Measurements from ENCODE around the gene GPAT3. TPM values are rescaled to one million over a fixed set of nuclear protein-coding genes. Genes with fewer than 3 reads are reported as not detected.

GPAT3 gene
- total RNA-seq, 1 experiment from 2014 or later, result 4.4 TPM

DNA sequence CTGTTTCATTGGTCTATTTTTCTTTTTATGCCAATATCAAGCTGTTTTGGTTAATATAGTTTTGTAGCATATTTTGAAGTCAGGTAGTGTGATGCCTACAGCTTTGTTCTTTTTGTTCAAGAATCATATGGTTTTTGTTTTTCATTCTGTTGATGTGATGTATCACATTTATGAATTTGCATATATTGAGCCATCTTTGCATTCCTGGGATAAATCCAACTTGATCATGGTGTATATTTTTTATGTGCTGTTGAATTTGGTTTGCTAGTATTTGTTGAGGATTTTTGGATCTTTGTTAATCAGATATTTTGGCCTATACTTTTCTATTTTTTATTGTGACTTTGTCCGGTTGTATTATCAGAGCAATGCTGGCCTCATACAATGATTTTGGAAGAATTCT is 74.8 kb downstream of the GPAT3 start:
- TF ChIP-seq, protein P1, sequence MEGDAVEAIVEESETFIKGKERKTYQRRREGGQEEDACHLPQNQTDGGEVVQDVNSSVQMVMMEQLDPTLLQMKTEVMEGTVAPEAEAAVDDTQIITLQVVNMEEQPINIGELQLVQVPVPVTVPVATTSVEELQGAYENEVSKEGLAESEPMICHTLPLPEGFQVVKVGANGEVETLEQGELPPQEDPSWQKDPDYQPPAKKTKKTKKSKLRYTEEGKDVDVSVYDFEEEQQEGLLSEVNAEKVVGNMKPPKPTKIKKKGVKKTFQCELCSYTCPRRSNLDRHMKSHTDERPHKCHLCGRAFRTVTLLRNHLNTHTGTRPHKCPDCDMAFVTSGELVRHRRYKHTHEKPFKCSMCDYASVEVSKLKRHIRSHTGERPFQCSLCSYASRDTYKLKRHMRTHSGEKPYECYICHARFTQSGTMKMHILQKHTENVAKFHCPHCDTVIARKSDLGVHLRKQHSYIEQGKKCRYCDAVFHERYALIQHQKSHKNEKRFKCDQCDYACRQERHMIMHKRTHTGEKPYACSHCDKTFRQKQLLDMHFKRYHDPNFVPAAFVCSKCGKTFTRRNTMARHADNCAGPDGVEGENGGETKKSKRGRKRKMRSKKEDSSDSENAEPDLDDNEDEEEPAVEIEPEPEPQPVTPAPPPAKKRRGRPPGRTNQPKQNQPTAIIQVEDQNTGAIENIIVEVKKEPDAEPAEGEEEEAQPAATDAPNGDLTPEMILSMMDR (IDR thresholded peaks at IDR 0.05; ENCODE audit: unreplicated experiment), result no peak
- intact Hi-C loops (cut with micrococcal nuclease; ENCODE audit: unreplicated experiment), result no loop called here
- H3K36me3 Mint-ChIP-seq (ENCODE audit: insufficient read depth, unreplicated experiment), result no peaks in the 10 kb centered on the region
- H3K9me3 Mint-ChIP-seq (ENCODE audit: low read depth, unreplicated experiment), result peaks cover 12% of the 10 kb centered on the region
- H3K4me3 Mint-ChIP-seq (ENCODE audit: low read depth, unreplicated experiment), result no peak overlapping the region
- H3K4me1 Mint-ChIP-seq (ENCODE audit: low read depth, unreplicated experiment), result no peaks in the 10 kb centered on the region
- H3K27ac Mint-ChIP-seq (ENCODE audit: unreplicated experiment), result no peak overlapping the region
- no TSS peak for BruUV-seq (replicated peaks)
- H3K27me3 Mint-ChIP-seq (ENCODE audit: unreplicated experiment), result no peaks in the 10 kb centered on the region
- DNase-seq, result no peak
- CTCF ChIA-PET, result no interaction called here

DNA sequence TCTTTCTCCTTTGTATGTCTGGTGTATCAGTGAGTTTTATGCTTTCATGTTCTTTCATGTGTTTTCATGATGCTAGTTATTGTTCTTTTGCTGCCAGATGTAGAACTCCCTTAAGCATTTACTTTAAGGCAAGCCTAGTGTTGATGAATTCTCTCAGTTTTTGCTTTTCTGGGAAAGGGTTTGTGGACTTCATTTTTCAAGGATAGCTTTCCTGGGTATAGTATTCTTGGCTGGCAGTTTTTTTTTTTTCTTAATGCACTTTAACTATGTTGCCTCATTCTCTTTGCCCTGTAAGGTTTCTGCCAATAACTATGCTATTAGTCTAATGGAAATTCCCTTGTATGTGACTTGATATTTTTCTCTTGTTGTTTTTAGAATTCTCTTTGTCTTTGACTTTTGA is 77.1 kb downstream of the GPAT3 start:
- Mint-ChIP-seq H3K36me3 (ENCODE audit: insufficient read depth, unreplicated experiment) (no peaks in the 10 kb centered on the region), H3K27me3 (ENCODE audit: unreplicated experiment) (no peaks in the 10 kb centered on the region), H3K4me3 (ENCODE audit: low read depth, unreplicated experiment) (no peak overlapping the region), H3K27ac (ENCODE audit: unreplicated experiment) (no peak overlapping the region), H3K4me1 (ENCODE audit: low read depth, unreplicated experiment) (peaks cover 10% of the 10 kb centered on the region), H3K9me3 (ENCODE audit: low read depth, unreplicated experiment) (peaks cover 12% of the 10 kb centered on the region)
- CTCF ChIA-PET, result no interaction called here
- no TSS peak for BruUV-seq (replicated peaks)
- intact Hi-C loops (cut with micrococcal nuclease; ENCODE audit: unreplicated experiment), result no loop called here
- TF ChIP-seq, protein P1 (IDR thresholded peaks at IDR 0.05; ENCODE audit: unreplicated experiment), result no peak
- no peak for DNase-seq

DNA sequence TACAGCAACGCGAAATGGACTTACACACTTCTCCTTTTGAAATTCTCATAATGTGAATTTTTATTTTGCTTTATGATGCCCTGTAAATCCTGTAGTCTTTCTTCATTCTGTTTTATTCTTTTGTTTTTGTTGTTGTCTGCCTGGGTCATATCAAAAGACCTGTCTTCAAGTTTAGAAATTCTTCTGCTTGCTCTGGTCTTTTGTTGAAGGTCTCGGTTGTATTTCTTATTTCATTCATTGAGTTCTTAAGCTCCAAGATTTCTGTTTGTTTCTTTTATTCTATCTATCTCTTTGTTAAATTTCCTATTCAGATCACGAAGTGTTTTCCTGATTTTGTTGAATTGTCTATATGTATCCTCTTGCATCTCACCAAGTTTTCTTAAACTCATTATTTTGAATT is 78.1 kb downstream of the GPAT3 start:
- Mint-ChIP-seq H3K36me3 (ENCODE audit: insufficient read depth, unreplicated experiment) (no peaks in the 10 kb centered on the region), H3K27me3 (ENCODE audit: unreplicated experiment) (no peaks in the 10 kb centered on the region), H3K9me3 (ENCODE audit: low read depth, unreplicated experiment) (peaks cover 12% of the 10 kb centered on the region), H3K4me3 (ENCODE audit: low read depth, unreplicated experiment) (no peak overlapping the region), H3K4me1 (ENCODE audit: low read depth, unreplicated experiment) (peaks cover 20% of the 10 kb centered on the region), H3K27ac (ENCODE audit: unreplicated experiment) (no peak overlapping the region)
- TF ChIP-seq, protein P1 (IDR thresholded peaks at IDR 0.05; ENCODE audit: unreplicated experiment), result no peak
- CTCF ChIA-PET, result interaction anchor here (0.9 kb wide), 1 partner anchor 66 kb away, joined by 3 read pairs; no protein-coding TSS in a partner anchor
- intact Hi-C loops (cut with micrococcal nuclease; ENCODE audit: unreplicated experiment), result no loop called here
- no TSS peak for BruUV-seq (replicated peaks)
- no peak for DNase-seq

DNA sequence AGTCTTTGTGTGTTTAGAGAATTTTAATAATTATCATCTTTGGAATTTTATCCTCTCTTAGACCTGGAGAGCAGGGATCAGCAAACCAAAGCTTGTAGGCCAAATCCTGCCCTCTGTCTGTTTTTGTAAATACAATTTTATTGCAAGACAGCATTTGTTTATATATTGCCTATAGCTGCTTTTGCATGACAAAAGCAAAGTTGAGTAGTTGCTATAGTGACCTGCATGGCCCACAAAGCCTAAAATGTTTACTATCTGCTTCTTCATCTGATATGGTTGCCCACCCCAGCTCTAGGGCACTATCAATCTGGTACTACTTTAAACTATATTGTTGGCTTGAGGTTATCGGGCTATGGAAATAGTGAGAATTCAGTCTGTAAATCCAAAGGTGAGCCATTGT is 80.3 kb downstream of the GPAT3 start:
- Mint-ChIP-seq H3K4me1 (ENCODE audit: low read depth, unreplicated experiment) (peaks cover 42% of the 10 kb centered on the region), H3K36me3 (ENCODE audit: insufficient read depth, unreplicated experiment) (no peaks in the 10 kb centered on the region), H3K4me3 (ENCODE audit: low read depth, unreplicated experiment) (no peak overlapping the region), H3K9me3 (ENCODE audit: low read depth, unreplicated experiment) (peaks cover 12% of the 10 kb centered on the region), H3K27ac (ENCODE audit: unreplicated experiment) (no peak overlapping the region), H3K27me3 (ENCODE audit: unreplicated experiment) (no peaks in the 10 kb centered on the region)
- no TSS peak for BruUV-seq (replicated peaks)
- DNase-seq, result no peak
- TF ChIP-seq, protein P1 (IDR thresholded peaks at IDR 0.05; ENCODE audit: unreplicated experiment), result no peak
- CTCF ChIA-PET, result no interaction called here
- intact Hi-C loops (cut with micrococcal nuclease; ENCODE audit: unreplicated experiment), result no loop called here
